Trophoblast cell (in vitro differentiated cells and primary cell): ENCODE data around the gene MTNR1B.

Source experiments
- DNase-seq, 2 donors: peaks; one replicate each; pipeline ENCODE4 v3.0.0-alpha.2; 2016
- H2AFZ ChIP-seq: 2 replicates; pipeline ENCODE4 v1.6.1; 2013; ENCODE audit warnings: low read length, moderate library complexity, mild to moderate bottlenecking; ENCODE audit not compliant: insufficient read depth, poor library complexity
- H2AK5ac ChIP-seq: 2 replicates; pipeline ENCODE4 v1.6.1; 2013; ENCODE audit warnings: mild to moderate bottlenecking, low read length
- H2BK120ac ChIP-seq: 2 replicates; pipeline ENCODE4 v1.6.1; 2013; ENCODE audit warnings: low read length, mild to moderate bottlenecking, moderate library complexity; ENCODE audit not compliant: insufficient read depth, poor library complexity
- H2BK12ac ChIP-seq: 2 replicates; pipeline ENCODE4 v1.6.1; 2013; ENCODE audit warnings: mild to moderate bottlenecking, low read length, moderate library complexity
- H2BK5ac ChIP-seq: 2 replicates; pipeline ENCODE4 v1.6.1; 2013; ENCODE audit warnings: low read length, low read depth, moderate library complexity, mild to moderate bottlenecking; ENCODE audit not compliant: poor library complexity
- H3K14ac ChIP-seq: 2 replicates; pipeline ENCODE4 v1.6.1; 2013; ENCODE audit warnings: mild to moderate bottlenecking, low read length
- H3K18ac ChIP-seq: 2 replicates; pipeline ENCODE4 v1.6.1; 2013; ENCODE audit warnings: mild to moderate bottlenecking, low read length
- H3K23ac ChIP-seq: 2 replicates; pipeline ENCODE4 v1.6.1; 2013; ENCODE audit warnings: low read length
- H3K27ac ChIP-seq: 2 replicates; pipeline ENCODE4 v1.5.1; 2013; ENCODE audit warnings: low read depth, mild to moderate bottlenecking, inconsistent platforms, low read length, moderate library complexity
- H3K27me3 ChIP-seq: 2 replicates; pipeline ENCODE4 v1.6.1; 2013; ENCODE audit warnings: inconsistent platforms, mild to moderate bottlenecking, low read length, moderate library complexity; ENCODE audit not compliant: insufficient read depth
- H3K36me3 ChIP-seq, 2 experiments: 1 replicate in 1 of 2; 2 replicates in 1 of 2; pipeline ENCODE4 v1.6.1; 2013; ENCODE audit warnings: low read length in 2 of 2, mild to moderate bottlenecking in 2 of 2, moderate library complexity in 1 of 2; ENCODE audit not compliant: insufficient read depth in 2 of 2, control insufficient read depth in 1 of 2
- H3K4ac ChIP-seq: 2 replicates; pipeline ENCODE4 v1.6.1; 2013; ENCODE audit warnings: low read depth, mild to moderate bottlenecking, low read length, moderate library complexity
- H3K4me1 ChIP-seq, 2 experiments: 1 replicate in 1 of 2; 2 replicates in 1 of 2; pipeline ENCODE4 v1.6.1; 2013; ENCODE audit warnings: low read length in 2 of 2, mild to moderate bottlenecking in 2 of 2, moderate library complexity in 1 of 2; ENCODE audit not compliant: insufficient read depth in 2 of 2, control insufficient read depth in 1 of 2
- H3K4me2 ChIP-seq: 2 replicates; pipeline ENCODE4 v1.6.1; 2013; ENCODE audit warnings: inconsistent platforms, mild to moderate bottlenecking, low read length, moderate library complexity
- H3K4me3 ChIP-seq: 2 replicates; pipeline ENCODE4 v1.5.1; 2013; ENCODE audit warnings: mild to moderate bottlenecking, low read depth, low read length, inconsistent platforms
- H3K79me1 ChIP-seq: one replicate; pipeline ENCODE4 v1.6.1; 2013; ENCODE audit warnings: low read length
- H3K79me2 ChIP-seq: 2 replicates; pipeline ENCODE4 v1.6.1; 2013; ENCODE audit warnings: low read length, mild to moderate bottlenecking; ENCODE audit not compliant: control insufficient read depth, insufficient read depth, poor library complexity
- H3K9ac ChIP-seq: 2 replicates; pipeline ENCODE4 v1.6.1; 2013; ENCODE audit warnings: mild to moderate bottlenecking, low read length
- H3K9me3 ChIP-seq: 2 replicates; pipeline ENCODE4 v1.6.1; 2013; ENCODE audit warnings: low read depth, mild to moderate bottlenecking, control low read depth, inconsistent platforms, low read length; ENCODE audit not compliant: insufficient read depth
- H4K12ac ChIP-seq: 2 replicates; pipeline ENCODE4 v1.6.1; 2013; ENCODE audit warnings: low read depth, mild to moderate bottlenecking, low read length, moderate library complexity
- H4K8ac ChIP-seq: 2 replicates; pipeline ENCODE4 v1.6.1; 2013; ENCODE audit warnings: low read depth, mild to moderate bottlenecking, low read length, moderate library complexity
- H4K91ac ChIP-seq: one replicate; pipeline ENCODE4 v1.6.1; 2013; ENCODE audit warnings: low read depth, mild to moderate bottlenecking, low read length, moderate library complexity
- WGBS: extraction: QIAGEN DNeasy Blood & Tissue Kit; methylation state at CpG from one replicate; pipeline ENCODE4 v1.1.7; 2013; ENCODE audit warnings: missing lambda C conversion rate; ENCODE audit not compliant: insufficient read length, insufficient coverage; ENCODE audit errors: extremely low coverage; 5-methylcytosine and 5-hydroxymethylcytosine counted together

Gene MTNR1B

GRCh38 chr11:93000511-93001476, 31.3 kb downstream of the MTNR1B start:
- H2AFZ ChIP-seq: no peak overlapping the region
- no peak overlapping the region for H2BK120ac ChIP-seq
- no peak overlapping the region for H3K4me2 ChIP-seq

GRCh38 chr11:93001806-93002205, 32.4 kb downstream of the MTNR1B start:
- no peak overlapping the region for H4K91ac ChIP-seq
- no peaks in the 10 kb centered on the region for H3K79me1 ChIP-seq
- no peak overlapping the region for H2BK12ac ChIP-seq
- H3K79me2 ChIP-seq: no peaks in the 10 kb centered on the region
- H3K18ac ChIP-seq: no peak overlapping the region
- DNase-seq: no peak
- H3K4ac ChIP-seq: no peak overlapping the region
- no peaks in the 10 kb centered on the region for H3K4me1 ChIP-seq
- H3K23ac ChIP-seq: no peak overlapping the region
- no peak overlapping the region for H2BK120ac ChIP-seq
- no peak overlapping the region for H4K12ac ChIP-seq
- H3K9ac ChIP-seq: no peak overlapping the region
- no peak overlapping the region for H2AFZ ChIP-seq
- no peak overlapping the region for H3K4me3 ChIP-seq
- H4K8ac ChIP-seq: no peak overlapping the region
- no peak overlapping the region for H3K27ac ChIP-seq
- no peak overlapping the region for H3K14ac ChIP-seq
- H3K36me3 ChIP-seq: no peaks in the 10 kb centered on the region
- H2BK5ac ChIP-seq: no peak overlapping the region
- no peak overlapping the region for H3K4me2 ChIP-seq
- no peaks in the 10 kb centered on the region for H3K27me3 ChIP-seq
- no peaks in the 10 kb centered on the region for H3K9me3 ChIP-seq
- no peak overlapping the region for H2AK5ac ChIP-seq

More at GRCh38 chr11:93000511-93001476, 31.3 kb downstream of the MTNR1B start:
- Histone ChIP-seq H3K79me2 (no peaks in the 10 kb centered on the region), H3K18ac (no peak overlapping the region), H3K4me1 (no peaks in the 10 kb centered on the region), H3K9me3 (no peaks in the 10 kb centered on the region), H3K27me3 (no peaks in the 10 kb centered on the region), H4K12ac (no peak overlapping the region), H2BK5ac (no peak overlapping the region), H3K14ac (no peak overlapping the region), H3K79me1 (no peaks in the 10 kb centered on the region), H3K36me3 (no peaks in the 10 kb centered on the region), H2AK5ac (no peak overlapping the region), H4K8ac (no peak overlapping the region), H2BK12ac (no peak overlapping the region), H3K9ac (no peak overlapping the region), H3K4me3 (no peak overlapping the region), H3K27ac (no peak overlapping the region), H4K91ac (no peak overlapping the region), H3K23ac (no peak overlapping the region), H3K4ac (no peak overlapping the region)
- peak; percentile 55 to 66 for DNase-seq
- no CpG with 5 or more reads among the region's 2 CpGs for WGBS

- no peak overlapping the region for H3K4me3 ChIP-seq
- no peak overlapping the region for H2BK120ac ChIP-seq
- no peaks in the 10 kb centered on the region for H3K4me1 ChIP-seq
- no peak overlapping the region for H2AK5ac ChIP-seq
- no peaks in the 10 kb centered on the region for H3K9me3 ChIP-seq
- H4K12ac ChIP-seq: no peak overlapping the region
- no peak overlapping the region for H4K91ac ChIP-seq
- H3K79me2 ChIP-seq: no peaks in the 10 kb centered on the region
- no peak overlapping the region for H3K14ac ChIP-seq
- no peak overlapping the region for H2BK5ac ChIP-seq
- no peak overlapping the region for H3K4me2 ChIP-seq
- H3K27me3 ChIP-seq: no peaks in the 10 kb centered on the region
- no peak overlapping the region for H4K8ac ChIP-seq
- no peak overlapping the region for H3K18ac ChIP-seq
- no peaks in the 10 kb centered on the region for H3K36me3 ChIP-seq
- no peak overlapping the region for H2AFZ ChIP-seq
- no CpG with 5 or more reads among the region's 3 CpGs for WGBS
- no peak overlapping the region for H3K9ac ChIP-seq
- DNase-seq: no peak
- H2BK12ac ChIP-seq: no peak overlapping the region
- H3K27ac ChIP-seq: no peak overlapping the region
- no peak overlapping the region for H3K4ac ChIP-seq
- H3K23ac ChIP-seq: no peak overlapping the region
- H3K79me1 ChIP-seq: no peaks in the 10 kb centered on the region
Observed at GRCh38 chr11:93002380-93002779, 32.9 kb downstream of the MTNR1B start.

GRCh38 chr11:93005239-93005638, 35.8 kb downstream of the MTNR1B start:
- Histone ChIP-seq H4K12ac (no peak overlapping the region), H3K14ac (no peak overlapping the region), H3K9ac (no peak overlapping the region), H3K79me1 (no peaks in the 10 kb centered on the region), H3K4ac (no peak overlapping the region), H3K36me3 (no peaks in the 10 kb centered on the region), H3K18ac (no peak overlapping the region), H3K4me3 (no peak overlapping the region), H3K4me2 (no peak overlapping the region), H4K91ac (no peak overlapping the region), H3K27me3 (no peaks in the 10 kb centered on the region), H2BK12ac (no peak overlapping the region), H3K27ac (no peak overlapping the region), H4K8ac (no peak overlapping the region), H2AK5ac (no peak overlapping the region), H2AFZ (no peak overlapping the region), H3K4me1 (no peaks in the 10 kb centered on the region), H2BK5ac (no peak overlapping the region), H3K79me2 (no peaks in the 10 kb centered on the region), H2BK120ac (no peak overlapping the region), H3K9me3 (no peaks in the 10 kb centered on the region), H3K23ac (no peak overlapping the region)
- peak; percentile 24 to 40 for DNase-seq
- no CpG with 5 or more reads among the region's 1 CpG for WGBS
